Hematopoietic multipotent progenitor cell (in vitro differentiated cells): Measurements from ENCODE around the gene IFITM10. TPM values are rescaled to one million over a fixed set of nuclear protein-coding genes. Genes with fewer than 3 reads are reported as not detected.

ENCODE experiments used
- DNase-seq, 3 donors: peaks; one replicate each; pipeline ENCODE4 v3.0.0-alpha.2; 2011 to 2015; ENCODE audit warnings: low read depth in 2 of 3, low spot score in 2 of 3
- total RNA-seq: library from RNA; depleted of rRNA; stranded (reverse); fragments of >200 nt; gene quantifications from one replicate; pipeline ENCODE4 v1.2.3, GENCODE V29; 2012

The IFITM10 gene
- total RNA-seq, 1 donor: 1.1 TPM

GRCh38 chr11:1727096-1727690, 23.2 kb downstream of the IFITM10 start:
- DNase-seq: no peak

- no peak for DNase-seq
Measured at GRCh38 chr11:1719781-1720180, 30.6 kb downstream of the IFITM10 start.

- no peak for DNase-seq
Measured at GRCh38 chr11:1718326-1718725, 32.1 kb downstream of the IFITM10 start.

GRCh38 chr11:1717745-1718144, 32.6 kb downstream of the IFITM10 start:
- no peak for DNase-seq

GRCh38 chr11:1714908-1715885, 35.2 kb downstream of the IFITM10 start:
- no peak for DNase-seq

GRCh38 chr11:1708716-1709115, 41.7 kb downstream of the IFITM10 start:
- DNase-seq: no peak

GRCh38 chr11:1707751-1708150, 42.6 kb downstream of the IFITM10 start:
- DNase-seq: no peak

- DNase-seq: peak in 1 of 3 donors; percentile 58
Measured at GRCh38 chr11:1706634-1707400, 43.6 kb downstream of the IFITM10 start.

- peak in 1 of 3 donors; percentile 38 for DNase-seq
Measured at GRCh38 chr11:1705126-1706052, 45.0 kb downstream of the IFITM10 start.

- DNase-seq: no peak
Measured at GRCh38 chr11:1703146-1703545, 47.2 kb downstream of the IFITM10 start.

- no peak for DNase-seq
Measured at GRCh38 chr11:1702506-1702905, 47.9 kb downstream of the IFITM10 start.

- DNase-seq: peak in 1 of 3 donors; percentile 16
Measured at GRCh38 chr11:1701091-1701807, 49.1 kb downstream of the IFITM10 start.

GRCh38 chr11:1699771-1700170, 50.6 kb downstream of the IFITM10 start:
- DNase-seq: no peak

GRCh38 chr11:1696608-1697570, 53.5 kb downstream of the IFITM10 start, which contains the start of gene KRTAP5-6:
Gene KRTAP5-6, plus strand, starts transcription at chr11:1697195. Its CDS starts 51 bp downstream, at chr11:1697246.
- DNase-seq: no peak

- no peak for DNase-seq
Measured at GRCh38 chr11:1695548-1696108, 54.8 kb downstream of the IFITM10 start.

GRCh38 chr11:1694846-1695547, 55.4 kb downstream of the IFITM10 start:
- no peak for DNase-seq
